ENCODE data around the gene UBE2V1.

DNA sequence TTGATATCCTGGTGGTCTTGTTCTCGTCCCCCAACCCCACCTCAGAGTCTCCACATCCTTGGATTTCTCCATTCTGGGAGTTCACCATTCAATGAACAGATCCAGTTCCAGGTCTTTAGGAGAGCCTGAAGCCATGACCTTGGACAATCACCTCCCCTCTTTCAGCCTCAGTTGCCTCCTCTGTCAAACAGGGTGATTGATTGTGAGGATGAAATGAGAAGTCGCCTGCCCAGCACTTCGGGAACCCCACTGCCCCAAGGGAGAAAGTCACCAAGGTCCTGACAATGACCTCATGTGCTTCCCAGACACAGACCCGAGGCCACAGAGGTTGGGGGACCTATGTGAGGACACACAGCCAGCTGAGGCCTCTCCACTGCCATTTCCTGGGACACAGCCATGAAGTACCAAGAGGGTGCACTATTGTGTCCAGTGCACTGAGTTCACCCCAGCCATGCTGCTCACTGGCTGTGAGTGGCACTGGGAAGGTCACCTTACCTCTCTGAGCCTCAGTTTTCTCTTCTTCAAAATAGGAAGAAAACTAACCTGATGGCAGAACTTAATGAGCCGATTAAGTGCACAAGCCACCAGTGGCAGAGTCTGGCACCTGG lies 68.5 kb downstream of the UBE2V1 start:
- TF ChIP-seq, protein P1, sequence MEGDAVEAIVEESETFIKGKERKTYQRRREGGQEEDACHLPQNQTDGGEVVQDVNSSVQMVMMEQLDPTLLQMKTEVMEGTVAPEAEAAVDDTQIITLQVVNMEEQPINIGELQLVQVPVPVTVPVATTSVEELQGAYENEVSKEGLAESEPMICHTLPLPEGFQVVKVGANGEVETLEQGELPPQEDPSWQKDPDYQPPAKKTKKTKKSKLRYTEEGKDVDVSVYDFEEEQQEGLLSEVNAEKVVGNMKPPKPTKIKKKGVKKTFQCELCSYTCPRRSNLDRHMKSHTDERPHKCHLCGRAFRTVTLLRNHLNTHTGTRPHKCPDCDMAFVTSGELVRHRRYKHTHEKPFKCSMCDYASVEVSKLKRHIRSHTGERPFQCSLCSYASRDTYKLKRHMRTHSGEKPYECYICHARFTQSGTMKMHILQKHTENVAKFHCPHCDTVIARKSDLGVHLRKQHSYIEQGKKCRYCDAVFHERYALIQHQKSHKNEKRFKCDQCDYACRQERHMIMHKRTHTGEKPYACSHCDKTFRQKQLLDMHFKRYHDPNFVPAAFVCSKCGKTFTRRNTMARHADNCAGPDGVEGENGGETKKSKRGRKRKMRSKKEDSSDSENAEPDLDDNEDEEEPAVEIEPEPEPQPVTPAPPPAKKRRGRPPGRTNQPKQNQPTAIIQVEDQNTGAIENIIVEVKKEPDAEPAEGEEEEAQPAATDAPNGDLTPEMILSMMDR (conservative IDR thresholded peaks at IDR 0.05; ENCODE audit: low read depth, low read length) = no peak
- no peak for TF ChIP-seq EZH2 (IDR thresholded peaks at IDR 0.05; ENCODE audit: low read length, unreplicated experiment)
